Epithelial cell of alveolus of lung (primary cell): ENCODE results near the gene MAP3K10. TPM values are rescaled to one million over a fixed set of nuclear protein-coding genes. Genes with fewer than 3 reads are reported as not detected.

Experiments used
- total RNA-seq: library from RNA; depleted of rRNA; stranded (reverse); fragments of >200 nt; gene quantifications from 2 replicates; pipeline ENCODE4 v1.2.1, GENCODE V29; 2015

MAP3K10 gene
- 6.2 and 9.4 TPM in 2 replicates for total RNA-seq

DNA sequence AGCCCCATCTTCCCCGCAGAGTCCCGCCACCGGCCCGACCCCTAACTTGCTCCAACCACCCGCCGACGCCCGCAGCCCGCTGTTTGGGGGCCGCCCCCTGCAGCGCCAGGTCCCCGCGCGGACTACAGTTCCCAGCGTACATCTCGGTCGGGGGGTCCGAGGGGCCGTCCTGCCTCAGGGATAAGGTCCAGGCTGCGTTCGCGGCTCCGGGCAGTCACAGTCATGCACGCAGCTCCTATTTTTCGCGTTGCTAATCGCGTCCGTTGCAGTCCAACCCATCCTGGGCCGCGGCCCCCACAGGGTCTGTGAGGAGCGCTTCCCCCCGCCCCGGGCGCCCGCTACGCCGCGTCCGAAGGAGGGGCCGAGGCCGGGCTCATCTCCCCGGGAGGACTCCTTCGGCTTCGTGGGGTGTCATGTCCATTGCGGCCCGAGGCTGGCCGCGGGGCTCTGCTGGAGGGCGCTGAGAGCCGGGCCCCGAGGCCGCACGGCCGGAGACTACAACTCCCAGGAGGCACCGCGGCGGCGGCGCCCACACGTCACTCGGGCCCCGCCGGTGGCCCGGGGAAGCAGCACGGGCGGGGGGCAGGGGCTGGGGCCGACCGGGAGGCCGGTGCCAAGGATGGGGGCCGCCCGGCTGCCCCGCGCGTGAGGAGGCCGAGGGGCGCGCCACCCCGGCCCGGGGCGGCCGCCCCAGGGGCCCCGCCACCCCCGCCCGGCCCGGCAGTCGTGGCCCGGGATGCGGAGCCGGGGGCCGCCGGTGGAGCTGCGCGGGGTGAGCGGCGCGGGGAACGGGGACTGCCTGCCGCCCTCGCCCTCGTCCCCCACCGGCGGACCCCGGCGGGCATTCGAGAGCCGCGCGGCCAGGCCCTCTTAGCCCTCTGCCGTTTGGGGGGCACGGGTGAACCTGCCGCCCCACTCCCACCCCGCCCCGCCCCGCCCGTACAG is at the start of gene MAP3K10:
MAP3K10 (plus strand) TSS at position 536 of the 945 bp plus-strand sequence. CDS start 606 bp downstream, outside the sequence.

DNA sequence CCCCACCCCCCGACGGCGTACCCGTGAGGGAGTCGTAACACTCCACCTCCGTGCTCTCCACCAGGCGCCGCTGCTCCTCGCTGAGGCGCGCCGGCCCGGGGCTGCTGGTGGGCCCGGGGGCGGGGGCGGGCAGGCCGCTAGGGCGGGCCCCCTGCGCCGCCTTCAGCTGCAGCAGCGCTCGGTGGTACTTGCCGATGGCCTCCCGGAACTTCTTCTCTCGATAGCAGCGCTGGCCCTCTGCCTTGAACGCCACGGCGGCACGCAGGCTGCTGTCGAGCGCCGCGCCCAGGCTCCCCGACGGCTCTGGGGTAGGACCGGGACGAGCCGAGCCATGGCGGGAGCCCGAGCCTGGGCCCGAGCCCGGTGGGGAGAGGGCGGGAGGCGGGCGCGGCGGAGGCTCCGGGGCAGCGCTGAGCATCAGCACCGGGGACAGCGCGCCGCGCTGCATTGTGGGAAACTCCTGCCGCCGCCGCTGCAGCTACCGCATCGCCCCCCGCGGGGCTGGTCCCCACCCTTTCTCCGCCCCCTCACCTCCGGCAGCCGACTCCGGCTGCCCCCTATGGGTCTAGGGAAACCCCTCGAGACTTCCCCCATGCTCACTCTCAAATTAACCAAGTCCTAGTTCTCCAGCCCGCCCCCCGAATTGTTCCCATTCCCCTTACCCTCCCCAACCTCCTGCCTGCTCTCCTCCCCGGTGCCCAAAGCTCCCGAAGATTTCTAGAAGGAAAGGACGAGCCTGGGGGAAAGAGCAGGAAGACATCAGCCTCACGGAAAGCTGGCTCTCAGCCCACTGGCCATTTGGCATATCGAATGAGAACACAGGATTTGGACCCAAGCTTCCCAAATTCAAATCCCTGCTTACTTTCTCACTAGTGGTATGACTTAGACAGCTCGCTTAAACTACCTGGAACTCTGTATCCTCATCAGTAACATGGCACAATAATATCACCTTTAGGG is 27.0 kb downstream of the MAP3K10 start, which contains the start of gene TTC9B:
TTC9B (minus strand) TSS at position 451 of the 957 bp plus-strand sequence; CDS start at position 448, 3 bp downstream.

Other genes starting within 250 kb of the MAP3K10 start
- 95.4 and 153 TPM in 2 replicates for gene PSMC4, start 220.3 kb upstream of the MAP3K10 start, total RNA-seq
- 3.8 and 4.5 TPM in 2 replicates for gene ZNF546, start 194.4 kb upstream of the MAP3K10 start, total RNA-seq
- 2.7 and 16.2 TPM in 2 replicates for gene ZNF780B, start 135.2 kb upstream of the MAP3K10 start, total RNA-seq
- gene ZNF780A, start 100.5 kb upstream of the MAP3K10 start, total RNA-seq, result 5.9 and 34.6 TPM in 2 replicates
- 0.08 TPM in 1 of 2 replicates, not detected in the other for gene TTC9B, start 27.0 kb downstream of the MAP3K10 start, total RNA-seq
- gene CCNP, start 35.3 kb downstream of the MAP3K10 start, total RNA-seq, result 0.39 and 1.0 TPM in 2 replicates
- 74.0 and 93.8 TPM in 2 replicates for gene AKT2, start 93.9 kb downstream of the MAP3K10 start, total RNA-seq
- gene C19orf47, start 157.0 kb downstream of the MAP3K10 start, total RNA-seq, result 18.4 and 24.8 TPM in 2 replicates
- gene PLD3, start 157.3 kb downstream of the MAP3K10 start, total RNA-seq, result 469 and 698 TPM in 2 replicates
- under 0.01 TPM in 1 of 2 replicates, not detected in the other for gene HIPK4, start 198.8 kb downstream of the MAP3K10 start, total RNA-seq
- gene PRX, start 222.0 kb downstream of the MAP3K10 start, total RNA-seq, result 2.3 and 2.9 TPM in 2 replicates
- 8.5 and 35.7 TPM in 2 replicates for gene SERTAD1, start 234.6 kb downstream of the MAP3K10 start, total RNA-seq